ENCODE measurements around the gene SCO2.

GRCh38 chr22:50488886-50489285 lies 36.5 kb downstream of the SCO2 start:
- TF ChIP-seq CTCF (conservative IDR thresholded peaks at IDR 0.05; ENCODE audit: low read depth, low read length) (no peak), RAD21 (IDR thresholded peaks at IDR 0.05; ENCODE audit: low read length) (no peak), MXI1 (IDR thresholded peaks at IDR 0.05; ENCODE audit: borderline replicate concordance, low read depth, low read length) (no peak), USF2 (IDR thresholded peaks at IDR 0.05; ENCODE audit: low read depth, low read length) (no peak)
